ENCODE data around the gene ASPSCR1.

ASPSCR1 gene

GRCh38 chr17:81977211-81977808 lies at the start of gene ASPSCR1:
Gene ASPSCR1, plus strand, starts transcription at chr17:81977629. Its CDS starts 18 bp downstream, at chr17:81977647.
- DNase-seq = peak; percentile 93

GRCh38 chr17:81927653-81928543 lies 49.5 kb upstream of the ASPSCR1 start, which contains the start of gene MAFG:
Gene MAFG, minus strand, starts transcription at chr17:81927735. Its CDS starts 4,550 bp downstream, at chr17:81923185.
- DNase-seq = peak; percentile 92

- DNase-seq = no peak
Measured at GRCh38 chr17:81928544-81929252, 48.7 kb upstream of the ASPSCR1 start.

DNA sequence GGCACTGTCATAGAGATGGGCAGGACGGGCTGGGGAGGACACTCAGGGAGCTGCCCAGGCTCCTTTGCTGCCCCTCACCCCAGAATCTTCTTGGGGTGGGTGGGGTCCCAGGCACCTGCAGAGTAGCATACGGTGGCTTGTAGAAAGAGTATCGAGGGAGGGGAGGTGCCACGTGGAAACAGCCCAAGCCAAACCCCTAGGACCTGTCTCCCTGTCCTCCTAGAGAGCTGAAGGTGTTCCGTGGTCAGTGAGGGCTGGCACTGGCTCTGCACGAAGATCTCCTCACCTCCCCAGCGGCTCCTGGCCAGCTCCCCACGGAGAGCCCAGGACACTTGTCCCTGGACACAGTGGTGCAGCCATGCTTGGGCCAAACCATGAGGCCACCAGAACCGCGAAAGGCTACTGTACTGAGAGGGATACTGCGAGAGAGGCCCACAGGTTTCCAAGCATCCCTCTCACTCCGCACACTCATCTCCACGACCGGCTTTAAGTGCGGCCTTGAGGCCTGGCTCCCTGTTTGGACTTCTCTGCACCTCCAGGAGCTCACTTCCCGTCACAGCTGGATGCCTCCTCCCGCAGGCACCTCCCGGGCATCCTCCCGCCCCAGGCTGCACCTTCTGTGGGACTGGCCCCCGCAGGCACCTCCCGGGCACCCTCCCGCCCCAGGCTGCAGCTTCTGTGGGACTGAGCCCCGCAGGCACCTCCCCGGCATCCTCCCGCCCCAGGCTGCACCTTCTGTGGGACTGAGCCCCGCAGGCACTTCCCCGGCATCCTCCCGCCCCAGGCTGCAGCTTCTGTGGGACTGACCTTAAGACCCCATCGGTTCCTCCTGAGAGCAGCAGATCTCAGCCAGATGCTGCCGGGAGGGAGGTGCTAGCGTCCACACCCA lies 47.9 kb upstream of the ASPSCR1 start:
- DNase-seq = no peak

GRCh38 chr17:81930142-81931125 lies 47.0 kb upstream of the ASPSCR1 start:
- no peak for DNase-seq

GRCh38 chr17:81931189-81931556 lies 46.3 kb upstream of the ASPSCR1 start:
- DNase-seq = no peak

- DNase-seq = no peak
Measured at GRCh38 chr17:81931557-81932332, 45.7 kb upstream of the ASPSCR1 start.

DNA sequence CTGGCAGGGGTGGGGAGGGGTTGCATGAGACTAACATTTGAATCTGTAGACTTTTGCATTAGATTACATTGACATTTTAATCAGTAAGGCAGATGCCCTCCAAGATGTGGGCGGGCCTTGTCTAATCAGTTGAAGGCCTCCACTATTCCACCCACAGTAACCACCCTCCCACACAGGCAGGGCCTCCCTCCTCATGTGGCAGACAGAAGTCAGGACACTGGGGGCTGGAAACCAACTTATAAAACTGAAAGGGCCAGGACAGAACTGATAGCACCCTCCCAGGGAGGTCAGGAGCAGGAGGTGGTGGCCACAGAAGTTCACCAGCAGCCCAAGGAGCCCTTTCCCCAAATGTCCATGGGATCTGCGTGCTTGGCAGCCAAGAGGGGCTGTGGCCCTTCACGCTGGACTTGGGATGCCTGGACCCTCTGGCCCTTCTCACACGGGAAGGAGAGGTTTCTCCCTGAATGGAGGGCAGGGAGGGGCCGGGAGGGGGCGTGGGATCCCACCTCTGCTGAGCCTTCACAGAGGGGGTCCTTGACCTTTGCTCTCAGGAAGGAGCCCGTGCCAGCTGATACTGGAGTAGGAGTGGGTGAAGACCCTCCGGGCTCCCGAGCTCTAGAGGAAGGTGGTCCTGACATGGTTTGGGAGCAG lies 45.0 kb upstream of the ASPSCR1 start:
- no peak for DNase-seq

GRCh38 chr17:81933178-81933699 lies 44.2 kb upstream of the ASPSCR1 start:
- DNase-seq = no peak

DNA sequence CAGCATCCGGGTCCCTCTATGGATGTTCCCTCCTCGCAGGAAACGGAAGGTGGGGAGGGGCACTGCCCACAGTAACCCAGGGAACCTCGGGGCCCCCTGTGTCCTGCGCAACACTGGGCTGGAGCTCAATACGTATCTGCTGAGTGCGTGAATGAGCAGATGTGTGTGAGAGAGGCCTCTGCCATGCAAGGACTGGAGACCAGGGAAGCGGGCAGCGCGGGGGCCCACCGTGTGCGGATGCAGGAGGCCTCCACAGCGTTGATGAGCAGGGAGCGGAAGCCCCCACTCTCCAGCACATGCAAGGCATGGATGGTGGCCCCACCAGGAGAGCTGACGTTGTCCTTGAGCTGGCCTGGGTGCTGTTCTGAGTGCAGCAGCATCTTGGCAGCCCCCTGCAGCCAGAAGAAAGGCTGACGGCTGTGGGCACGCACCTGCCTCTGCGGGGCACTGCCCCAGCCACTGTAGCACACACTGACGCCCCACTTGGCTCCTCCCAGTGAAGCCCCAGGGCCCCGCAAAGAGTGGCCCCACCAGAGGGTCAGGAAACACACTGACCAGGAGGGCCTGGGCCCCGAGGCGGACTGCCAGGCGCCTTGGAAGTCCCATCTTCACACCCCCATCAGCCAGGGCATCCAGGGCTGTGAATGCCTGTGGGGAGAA lies 43.2 kb upstream of the ASPSCR1 start:
- no peak for DNase-seq

- no peak for DNase-seq
Measured at GRCh38 chr17:81934850-81935708, 42.4 kb upstream of the ASPSCR1 start.

DNA sequence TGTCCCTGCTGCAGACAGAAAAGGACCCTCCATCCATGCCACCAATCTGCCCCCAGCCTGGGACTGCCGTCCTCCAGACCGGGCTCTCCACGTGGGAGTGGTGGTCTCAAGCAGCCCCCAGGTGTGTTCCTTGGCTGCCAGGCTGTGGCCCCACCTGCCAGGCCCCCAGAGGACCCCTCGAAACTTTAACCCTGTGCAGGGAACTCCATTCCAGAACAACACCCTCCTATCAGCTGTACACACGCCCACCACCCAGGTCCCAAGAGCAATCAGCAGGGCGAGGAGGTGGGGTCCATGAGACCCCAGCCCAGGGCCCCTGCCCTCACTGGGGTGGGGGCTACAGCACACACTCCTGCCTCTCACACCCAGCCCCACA lies 41.7 kb upstream of the ASPSCR1 start:
- no peak for DNase-seq

- no peak for DNase-seq
Measured at GRCh38 chr17:81939218-81939617, 38.2 kb upstream of the ASPSCR1 start.

- no peak for DNase-seq
Measured at GRCh38 chr17:81939881-81940385, 37.5 kb upstream of the ASPSCR1 start.

- DNase-seq = no peak
Measured at GRCh38 chr17:81940538-81941483, 36.6 kb upstream of the ASPSCR1 start.

DNA sequence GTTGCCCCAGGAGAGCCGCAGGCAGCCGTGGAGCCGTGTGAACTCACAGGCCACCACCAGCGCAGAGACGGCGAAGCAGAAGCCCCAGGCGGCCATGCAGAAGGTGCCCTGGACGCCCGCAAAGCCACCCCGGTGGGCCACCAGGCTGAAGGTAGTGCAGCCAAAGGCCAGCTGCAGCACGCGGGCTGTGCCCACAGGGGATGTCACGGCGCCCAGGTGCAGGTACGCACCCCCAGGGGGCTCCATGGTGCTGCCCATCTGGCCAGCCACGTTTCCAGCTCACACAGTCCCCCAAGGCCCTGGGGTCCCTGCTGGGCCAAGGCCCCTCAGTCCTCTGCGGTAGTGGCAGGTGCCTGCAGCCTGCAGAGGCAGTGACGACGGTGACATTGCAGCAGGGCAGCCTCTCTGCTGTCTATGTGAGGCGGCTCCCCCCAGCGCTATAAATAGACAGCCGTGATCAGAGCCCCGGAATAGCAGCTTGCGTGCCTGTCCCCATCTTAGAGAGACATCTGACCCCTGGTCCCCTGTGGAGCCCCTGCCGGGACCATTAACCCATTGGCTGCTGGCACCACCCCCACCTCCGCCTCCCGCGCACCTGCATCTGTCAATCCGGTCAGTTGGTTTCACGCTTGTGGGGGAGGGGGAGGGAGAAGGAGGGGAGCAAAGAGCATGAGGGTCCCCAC lies 35.8 kb upstream of the ASPSCR1 start:
- DNase-seq = no peak

Data from activated CD4-positive, alpha-beta T cell treated with anti-CD3 and anti-CD28 coated beads, Interleukin-2, amount 50 U/mL, for 16 hours (primary cell).